ENCODE data around the gene INO80D.
"Not testable (repeated sequence)": the region's sequence is repeated elsewhere in the genome, so short reads cannot be mapped to it uniquely, and the experiment has no call there.

The INO80D gene

GRCh38 chr2:206112846-206113547 is 27.0 kb upstream of the INO80D start:
- H3K4me3 ChIP-seq (ENCODE audit: low read length): no peak overlapping the region
- no peak for DNase-seq (ENCODE audit: low read depth)
- TF ChIP-seq, protein P1, sequence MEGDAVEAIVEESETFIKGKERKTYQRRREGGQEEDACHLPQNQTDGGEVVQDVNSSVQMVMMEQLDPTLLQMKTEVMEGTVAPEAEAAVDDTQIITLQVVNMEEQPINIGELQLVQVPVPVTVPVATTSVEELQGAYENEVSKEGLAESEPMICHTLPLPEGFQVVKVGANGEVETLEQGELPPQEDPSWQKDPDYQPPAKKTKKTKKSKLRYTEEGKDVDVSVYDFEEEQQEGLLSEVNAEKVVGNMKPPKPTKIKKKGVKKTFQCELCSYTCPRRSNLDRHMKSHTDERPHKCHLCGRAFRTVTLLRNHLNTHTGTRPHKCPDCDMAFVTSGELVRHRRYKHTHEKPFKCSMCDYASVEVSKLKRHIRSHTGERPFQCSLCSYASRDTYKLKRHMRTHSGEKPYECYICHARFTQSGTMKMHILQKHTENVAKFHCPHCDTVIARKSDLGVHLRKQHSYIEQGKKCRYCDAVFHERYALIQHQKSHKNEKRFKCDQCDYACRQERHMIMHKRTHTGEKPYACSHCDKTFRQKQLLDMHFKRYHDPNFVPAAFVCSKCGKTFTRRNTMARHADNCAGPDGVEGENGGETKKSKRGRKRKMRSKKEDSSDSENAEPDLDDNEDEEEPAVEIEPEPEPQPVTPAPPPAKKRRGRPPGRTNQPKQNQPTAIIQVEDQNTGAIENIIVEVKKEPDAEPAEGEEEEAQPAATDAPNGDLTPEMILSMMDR (conservative IDR thresholded peaks at IDR 0.05; ENCODE audit: low read depth, low read length): no peak

- DNase-seq (ENCODE audit: low read depth): no peak
- TF ChIP-seq, protein P1 (conservative IDR thresholded peaks at IDR 0.05; ENCODE audit: low read depth, low read length): no peak
- no peak overlapping the region for H3K4me3 ChIP-seq (ENCODE audit: low read length)
Measured at GRCh38 chr2:206112108-206112507, 26.1 kb upstream of the INO80D start.

DNA sequence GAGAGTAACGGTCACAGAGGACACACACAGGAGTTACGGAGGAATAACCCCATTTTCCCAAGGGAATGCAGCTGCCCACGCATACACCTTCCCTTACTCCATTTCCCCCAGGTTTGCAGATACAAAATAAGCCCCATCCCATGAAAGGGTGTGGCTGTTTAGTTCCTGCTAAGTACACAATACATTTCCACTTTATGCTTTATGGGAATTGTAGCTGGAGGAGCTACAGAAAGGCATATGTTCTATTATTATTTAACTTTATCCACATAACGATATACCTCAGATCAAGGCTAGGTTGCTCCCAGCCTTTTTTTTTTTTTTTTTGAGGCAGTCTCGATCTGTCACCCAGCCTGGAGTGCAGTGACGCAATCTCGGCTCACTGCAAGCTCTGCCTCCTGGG is 22.7 kb upstream of the INO80D start:
- H3K4me3 ChIP-seq (ENCODE audit: low read length): no peak overlapping the region
- TF ChIP-seq, protein P1 (conservative IDR thresholded peaks at IDR 0.05; ENCODE audit: low read depth, low read length): no peak
- DNase-seq (ENCODE audit: low read depth): no peak

- TF ChIP-seq, protein P1 (conservative IDR thresholded peaks at IDR 0.05; ENCODE audit: low read depth, low read length): no peak
- no peak overlapping the region for H3K4me3 ChIP-seq (ENCODE audit: low read length)
- DNase-seq (ENCODE audit: low read depth): no peak
Measured at GRCh38 chr2:206105541-206105940, 19.6 kb upstream of the INO80D start.

DNA sequence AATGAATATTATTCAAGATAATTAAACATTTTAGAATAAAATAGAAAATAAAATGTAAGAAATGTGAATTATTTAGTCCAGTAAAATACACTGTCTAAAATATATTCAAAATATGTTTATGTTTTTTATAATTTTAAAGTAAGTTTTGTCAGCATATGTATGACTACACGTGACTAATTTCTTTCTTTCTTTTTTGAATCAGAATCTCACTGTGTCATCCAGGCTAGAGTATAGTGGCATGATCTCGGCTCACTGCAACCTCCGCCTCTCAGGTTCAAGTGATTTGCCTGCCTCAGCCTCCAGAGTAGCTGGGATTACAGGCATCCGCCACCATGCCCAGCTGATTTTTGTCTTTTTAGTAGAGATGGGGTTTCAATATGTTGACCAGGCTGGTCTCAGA is 19.1 kb upstream of the INO80D start:
- TF ChIP-seq, protein P1 (conservative IDR thresholded peaks at IDR 0.05; ENCODE audit: low read depth, low read length): no peak
- DNase-seq (ENCODE audit: low read depth): no peak

GRCh38 chr2:206098872-206099271 is 12.9 kb upstream of the INO80D start:
- DNase-seq (ENCODE audit: low read depth); H3K4me3 ChIP-seq (ENCODE audit: low read length): not testable (repeated sequence)

More for the DNA sequence above, 19.1 kb upstream of the INO80D start:
- H3K4me3 ChIP-seq (ENCODE audit: low read length): no peak overlapping the region

GRCh38 chr2:206098471-206098870 is 12.5 kb upstream of the INO80D start:
- DNase-seq (ENCODE audit: low read depth): no peak

More at GRCh38 chr2:206098471-206098870, 12.5 kb upstream of the INO80D start:
- TF ChIP-seq, protein P1 (conservative IDR thresholded peaks at IDR 0.05; ENCODE audit: low read depth, low read length): no peak
- no peak overlapping the region for H3K4me3 ChIP-seq (ENCODE audit: low read length)
